ENCODE results near the gene BAAT.
"Not testable (repeated sequence)": the region's sequence is repeated elsewhere in the genome, so short reads cannot be mapped to it uniquely, and the experiment has no call there.

Gene BAAT

DNA sequence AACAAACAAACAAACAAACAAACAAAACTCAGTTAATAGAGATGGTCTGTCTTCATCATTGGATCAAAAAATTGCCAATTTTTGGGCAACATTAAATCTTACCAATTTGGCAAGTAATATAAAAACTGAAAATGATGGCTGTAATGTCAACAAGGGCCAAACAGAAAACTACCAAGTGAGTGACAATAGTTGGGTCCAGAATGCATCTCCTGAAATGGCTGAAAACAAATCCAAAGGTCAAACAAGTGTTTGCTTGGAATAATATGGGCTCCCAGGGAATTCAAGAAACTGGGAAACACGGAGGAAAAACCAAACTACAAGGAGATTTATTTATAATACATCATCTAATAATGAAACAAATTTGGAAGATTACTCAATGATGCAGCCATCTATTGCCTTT lies 25.1 kb downstream of the BAAT start:
- DNase-seq, result no peak

DNA sequence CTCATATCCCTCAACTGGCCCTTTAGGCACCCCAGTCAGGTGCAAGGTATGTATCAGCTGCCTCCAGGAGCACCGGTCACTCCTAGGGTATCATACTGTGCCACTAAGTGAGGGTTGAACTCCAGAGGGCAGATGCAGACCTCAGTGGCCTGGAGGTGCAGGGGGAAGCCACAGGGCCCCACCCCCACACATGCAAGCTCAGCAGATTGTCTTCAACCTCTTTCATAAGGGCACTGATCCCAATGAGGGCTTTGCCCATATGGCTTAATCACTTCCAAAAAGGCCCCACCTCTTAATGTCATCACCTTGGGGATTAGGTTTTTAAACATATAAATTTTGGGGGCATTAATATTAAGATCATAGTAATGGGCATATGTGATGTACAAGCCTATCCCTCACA lies 28.2 kb downstream of the BAAT start:
- DNase-seq, result no peak

DNA sequence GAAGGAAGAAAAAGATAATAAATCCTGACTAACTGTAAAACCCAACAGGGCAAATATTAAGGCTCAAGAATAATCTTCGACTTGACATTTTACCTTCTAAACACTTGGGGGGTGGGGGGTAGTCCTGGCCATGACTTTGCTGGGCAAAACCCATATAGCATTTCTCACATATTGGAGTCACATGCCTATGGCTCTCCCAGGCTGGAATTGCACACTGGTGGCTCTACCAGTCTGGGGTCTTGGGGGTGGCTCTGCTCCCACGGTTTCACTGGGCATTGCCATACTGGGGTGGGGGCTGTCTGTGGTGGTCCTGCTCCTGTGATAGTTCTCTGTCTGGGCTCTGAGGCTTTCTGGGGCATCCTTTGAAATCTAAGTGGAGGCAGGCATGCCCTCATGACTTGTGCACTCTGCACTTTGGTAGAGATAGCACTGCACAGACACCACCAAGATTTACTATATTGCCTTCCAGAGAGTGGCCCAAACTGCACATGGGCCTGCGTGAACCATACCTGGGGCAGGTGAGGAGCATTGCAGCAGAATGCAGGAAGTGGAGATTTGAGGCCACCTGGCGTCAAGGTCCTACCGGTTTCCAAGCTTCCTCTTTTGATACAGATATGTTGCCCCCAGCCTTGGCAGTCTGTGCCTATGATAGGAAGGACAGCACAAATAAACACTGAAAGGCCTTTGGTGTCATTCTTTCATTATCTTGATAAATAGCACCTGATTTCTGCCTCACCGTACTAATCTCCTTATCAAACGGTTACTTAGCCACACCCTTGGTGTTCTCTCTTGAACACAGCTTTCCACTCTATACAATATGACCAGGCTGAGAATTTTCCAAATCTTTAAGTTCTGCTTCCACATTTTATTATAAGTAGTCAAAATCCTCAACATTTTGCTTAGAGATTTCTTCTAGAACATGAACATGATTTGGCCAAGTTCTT lies 29.8 kb downstream of the BAAT start:
- DNase-seq, result no peak

DNA sequence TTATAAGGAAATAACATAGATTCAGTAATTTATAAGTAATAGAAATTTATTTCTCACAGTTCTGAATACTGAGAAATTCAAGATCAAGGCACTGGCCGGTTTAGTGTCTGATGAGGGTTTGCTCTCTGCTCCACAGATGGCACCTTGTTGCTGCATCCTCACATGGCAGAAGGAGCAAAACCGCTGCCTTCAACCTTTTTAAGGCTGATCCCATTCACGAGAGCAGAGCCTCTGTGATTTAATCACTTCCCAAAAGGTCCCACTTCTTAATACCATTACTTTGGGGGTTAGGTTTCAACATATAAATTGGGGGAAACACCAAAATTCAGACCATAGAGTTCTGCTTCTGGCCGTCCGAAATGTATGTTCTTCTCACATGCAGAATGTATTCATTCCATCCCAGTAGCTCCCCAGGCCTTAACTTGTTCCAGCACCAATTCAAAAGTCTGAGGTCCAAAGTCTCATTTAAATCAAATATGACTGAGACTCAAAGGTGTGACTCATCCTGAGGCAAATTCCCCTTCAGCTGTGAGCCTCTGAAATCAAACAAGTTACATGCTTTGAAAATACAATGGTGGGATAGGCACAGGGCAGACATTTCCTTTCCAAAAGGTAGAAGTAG lies 30.6 kb downstream of the BAAT start:
- no peak for DNase-seq

DNA sequence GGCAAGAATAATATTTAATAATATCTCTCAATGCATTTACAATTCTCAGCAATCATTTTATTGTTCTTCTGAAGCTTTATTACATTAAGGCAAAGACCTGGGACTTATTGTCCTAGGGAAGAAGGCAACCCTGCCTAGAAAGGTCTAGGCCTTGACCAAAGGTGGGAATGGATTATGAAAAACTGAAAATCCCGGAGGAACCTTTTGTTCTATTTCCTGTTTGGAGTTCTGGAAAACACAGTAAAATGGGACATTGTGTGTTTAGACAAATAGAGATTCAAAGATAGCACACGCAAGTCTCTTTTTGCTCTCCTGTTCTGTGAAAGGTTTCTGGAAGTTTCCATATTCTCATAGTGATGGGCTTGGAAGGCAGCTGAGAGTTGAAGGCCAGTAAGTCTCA lies 31.1 kb downstream of the BAAT start:
- no peak for DNase-seq

GRCh38 chr9:101352892-101353463 lies 31.8 kb downstream of the BAAT start:
- DNase-seq, result no peak

DNA sequence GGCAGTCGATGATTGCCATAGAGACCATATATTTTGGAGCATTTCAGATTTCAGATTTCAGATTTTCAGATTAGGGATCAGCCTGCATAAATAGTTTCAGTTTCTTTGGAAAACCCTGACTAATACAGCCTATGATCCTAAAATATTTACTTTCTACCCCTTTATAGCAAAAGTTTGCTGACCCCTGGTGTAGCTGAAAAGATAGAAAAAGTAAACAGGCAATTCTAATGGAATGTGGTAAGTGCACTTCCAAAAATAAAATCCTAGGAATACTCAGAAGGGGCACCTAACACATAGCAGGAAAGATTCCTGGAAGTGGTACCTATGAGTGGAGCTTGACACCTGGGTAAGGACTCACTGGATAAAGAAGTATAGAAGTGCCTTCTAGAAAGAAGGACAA lies 34.5 kb downstream of the BAAT start:
- no peak for DNase-seq

GRCh38 chr9:101342595-101342994 lies 42.2 kb downstream of the BAAT start:
- no peak for DNase-seq

DNA sequence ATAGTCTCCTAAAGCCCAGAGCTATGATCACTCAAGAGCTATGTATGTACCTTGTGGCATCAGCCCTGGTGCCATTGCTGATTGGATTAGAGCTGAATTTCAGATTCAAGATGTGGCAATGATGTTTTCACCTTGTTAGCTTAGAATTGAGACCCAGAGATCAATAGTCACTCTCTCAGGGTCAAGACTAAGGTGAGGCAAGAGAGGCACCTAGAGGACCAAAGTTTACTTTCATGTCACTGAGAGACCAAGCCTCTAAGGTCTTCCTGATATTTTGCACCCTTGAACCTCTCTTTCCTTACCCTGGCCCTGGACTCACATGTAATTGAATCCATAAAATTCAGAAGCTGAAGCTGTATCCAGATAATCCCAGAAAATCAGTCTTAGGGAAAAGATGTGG lies 42.8 kb downstream of the BAAT start:
- DNase-seq, result no peak

DNA sequence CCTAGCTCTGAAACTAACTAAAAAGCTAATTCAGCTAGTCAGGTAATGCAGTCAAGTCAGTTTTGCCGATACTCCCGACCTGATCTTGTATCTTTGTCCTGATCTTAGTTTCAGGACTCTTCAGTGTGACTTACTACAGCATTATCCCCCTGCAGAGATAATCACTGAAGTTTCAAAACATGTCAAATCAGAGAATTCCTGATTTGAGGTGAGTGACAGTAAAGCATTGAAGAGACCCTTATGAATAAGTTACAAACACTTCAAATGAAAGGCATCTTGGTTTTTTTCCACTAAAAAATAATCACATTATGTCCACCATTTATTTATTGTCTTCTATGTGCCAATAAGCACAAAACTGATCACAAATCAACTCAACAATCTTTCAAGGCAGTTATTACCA lies 47.6 kb downstream of the BAAT start:
- DNase-seq, result no peak

DNA sequence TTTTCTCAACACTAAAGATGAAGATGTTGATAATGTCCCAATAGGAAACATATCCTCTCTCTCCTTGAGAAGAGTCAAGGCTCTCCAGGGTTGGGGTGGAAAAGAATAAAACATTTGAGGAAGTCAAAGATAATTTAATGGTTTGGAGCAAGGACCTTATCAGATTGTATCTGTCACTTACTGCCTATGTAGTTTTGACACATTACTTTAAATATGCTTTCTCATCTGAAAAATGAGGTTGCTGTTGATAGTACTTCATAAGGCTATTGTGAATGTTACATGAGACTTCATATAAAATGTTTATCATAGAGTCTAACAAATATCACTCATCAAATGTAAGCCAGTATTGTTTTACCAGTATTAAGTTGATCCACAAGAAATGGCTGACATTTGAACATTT lies 48.7 kb downstream of the BAAT start:
- no peak for DNase-seq

- no peak for DNase-seq
These were observed 50.7 kb downstream of the BAAT start for GRCh38 chr9:101333926-101334702.

DNA sequence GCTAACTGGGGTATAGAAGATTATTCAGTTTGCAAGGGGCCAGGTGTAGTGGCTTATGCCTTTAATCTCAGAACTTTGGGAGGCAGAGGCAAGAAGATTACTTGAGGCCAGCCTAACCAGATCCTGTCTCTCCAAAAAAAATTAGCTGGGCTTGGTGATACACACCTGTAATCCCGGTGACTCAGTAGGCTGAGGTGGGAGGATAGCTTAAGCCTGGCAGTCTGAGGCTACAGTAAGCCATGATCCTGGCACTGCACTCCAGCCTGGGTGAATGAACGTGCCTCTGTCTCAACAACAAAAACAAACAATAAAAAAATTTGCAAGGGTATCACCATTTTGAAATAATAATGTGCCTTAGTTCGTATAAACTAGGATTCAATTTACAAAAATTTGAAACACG lies 51.3 kb downstream of the BAAT start:
- no peak for DNase-seq

DNA sequence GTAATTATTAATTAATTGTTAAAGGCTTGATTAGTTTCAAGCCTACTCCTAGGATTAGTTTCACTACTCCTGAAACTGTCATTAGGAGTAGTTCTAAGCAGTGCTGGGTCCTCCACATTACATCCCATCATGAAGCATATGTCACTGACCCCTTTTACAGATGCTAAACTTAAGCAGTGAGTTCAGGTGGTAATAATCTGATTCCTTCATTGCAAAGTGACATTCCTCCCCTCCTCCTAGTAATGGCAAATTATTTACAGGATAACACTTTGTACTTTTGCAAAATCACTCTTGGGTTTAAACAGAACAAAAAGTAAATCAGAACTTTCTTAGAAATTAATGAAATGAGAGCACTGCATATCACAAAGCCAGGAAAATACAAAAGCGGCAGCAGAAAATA lies 52.4 kb downstream of the BAAT start:
- no peak for DNase-seq

GRCh38 chr9:101327422-101327909 lies 57.3 kb downstream of the BAAT start:
- not testable (repeated sequence) for DNase-seq

DNA sequence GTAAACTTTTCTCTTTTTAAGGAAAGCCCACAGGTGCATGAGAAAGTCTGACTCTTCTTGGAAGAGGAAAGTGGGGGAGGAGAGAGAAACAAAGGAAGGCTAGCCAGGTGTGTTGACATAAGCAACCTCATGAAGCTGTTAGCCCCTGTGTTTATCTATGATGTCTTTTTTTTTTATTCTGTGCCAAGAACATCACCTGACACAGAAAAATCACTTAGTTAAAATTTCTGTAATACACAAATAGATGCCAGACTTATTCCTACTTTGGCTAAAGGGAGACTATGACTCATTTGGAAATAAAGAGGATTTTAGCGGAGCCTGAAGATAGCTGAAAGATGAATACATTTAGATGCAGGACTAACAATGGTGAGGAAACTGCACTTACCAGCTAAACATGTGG lies 58.3 kb downstream of the BAAT start:
- no peak for DNase-seq

DNA sequence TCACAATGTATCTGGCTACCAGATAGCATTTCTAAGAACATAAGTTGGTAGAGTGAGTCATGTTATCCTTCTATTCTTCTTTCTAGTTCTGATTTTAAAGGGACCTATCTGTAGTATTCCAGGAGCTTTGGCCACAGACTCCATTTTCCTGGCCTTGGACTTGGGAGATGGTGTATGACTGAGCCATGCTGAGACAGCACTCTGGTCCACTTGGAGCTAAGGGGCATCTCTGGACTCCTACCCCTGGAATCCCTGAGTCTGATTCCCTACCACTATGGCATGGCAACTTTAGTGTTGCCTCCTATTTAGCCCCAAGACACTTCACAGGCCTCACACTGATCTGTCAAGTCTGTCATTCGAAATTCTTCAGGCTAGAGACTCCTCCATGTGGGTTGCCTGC lies 58.8 kb downstream of the BAAT start:
- no peak for DNase-seq

GRCh38 chr9:101325053-101325452 lies 59.8 kb downstream of the BAAT start:
- no peak for DNase-seq

GRCh38 chr9:101324245-101324804 lies 60.5 kb downstream of the BAAT start:
- DNase-seq, result no peak

GRCh38 chr9:101323129-101323528 lies 61.7 kb downstream of the BAAT start:
- no peak for DNase-seq

- no peak for DNase-seq
These were observed 67.1 kb downstream of the BAAT start for GRCh38 chr9:101317735-101318134.

- DNase-seq, result no peak
These were observed 69.7 kb downstream of the BAAT start for GRCh38 chr9:101315112-101315450.

DNA sequence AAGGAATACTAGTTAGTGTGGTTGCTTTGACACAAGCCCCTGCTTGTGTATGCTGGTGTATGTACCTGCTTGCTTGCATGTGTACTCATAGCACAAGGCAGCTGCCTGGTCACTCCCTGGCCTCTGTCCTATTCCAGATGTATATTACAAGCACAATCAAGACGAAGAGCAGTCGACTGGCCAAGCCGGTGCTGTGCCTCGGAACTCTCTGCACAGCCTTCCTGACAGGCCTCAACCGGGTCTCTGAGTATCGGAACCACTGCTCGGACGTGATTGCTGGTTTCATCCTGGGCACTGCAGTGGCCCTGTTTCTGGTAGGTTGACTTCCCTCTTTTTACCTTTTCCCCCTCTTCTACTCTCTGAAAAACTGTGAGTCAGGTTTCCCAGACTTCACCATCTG lies 72.1 kb downstream of the BAAT start:
- DNase-seq, result no peak
